Endothelial cell of umbilical vein (primary cell): ENCODE results near the gene ADIPOR2. TPM values are rescaled to one million over a fixed set of nuclear protein-coding genes. Genes with fewer than 3 reads are reported as not detected.

ENCODE experiments used
- BruUV-seq: library from RNA; stranded (reverse); fragments of 400-500 nt; replicated peaks from 2 replicates; lab custom pipeline; 2021; lab: Mats Ljungman, UMichigan
- CTCF ChIA-PET: fragments of 300-600, 350-600 bp; sonication (Branson Sonifier 250); formaldehyde crosslinking; loops from one replicate; lab custom pipeline; 2021; ENCODE audit warnings: antibody characterized with exemption, inconsistent platforms; lab: Charles Lee
- POLR2A ChIA-PET: fragments of 300-600, 350-600 bp; sonication (Branson Sonifier 250); formaldehyde crosslinking; loops from one replicate; lab custom pipeline; 2021; ENCODE audit warnings: antibody characterized with exemption, inconsistent platforms; lab: Charles Lee
- DNase-seq: peaks from one replicate; pipeline ENCODE4 v3.0.0-alpha.2; 2011; ENCODE audit warnings: low read depth, low spot score
- FAIRE-seq: peaks from 2 replicates; lab custom pipeline; 2011; peaks lifted over from hg19 to GRCh38; lab: Jason Lieb, UNC
- H2AFZ ChIP-seq: 2 replicates; pipeline ENCODE4 v1.6.0; 2012; ENCODE audit warnings: low read depth, low read length, control low read depth, inconsistent platforms
- H3K27ac ChIP-seq: 2 replicates; pipeline ENCODE4 v1.5.1; 2011; ENCODE audit warnings: low read depth, mild to moderate bottlenecking, control low read depth, low read length, moderate library complexity; ENCODE audit not compliant: insufficient read depth
- H3K27me3 ChIP-seq, 2 experiments: 2 replicates each; pipeline versions ENCODE4 v1.6.0 to v1.6.1; 2011; ENCODE audit warnings: low read length in 2 of 2, mixed read lengths in 1 of 2; ENCODE audit not compliant: control insufficient read depth in 2 of 2, insufficient read depth in 2 of 2
- H3K36me3 ChIP-seq, 2 experiments: 2 replicates in 1 of 2; 3 replicates in 1 of 2; pipeline ENCODE4 v1.5.1; 2011; ENCODE audit warnings: low read length in 2 of 2, mild to moderate bottlenecking in 1 of 2, moderate library complexity in 1 of 2; ENCODE audit not compliant: control insufficient read depth in 2 of 2, insufficient read depth in 2 of 2; ENCODE audit errors: extremely low read depth in 1 of 2
- H3K4me1 ChIP-seq: 3 replicates; pipeline ENCODE4 v1.5.1; 2011; ENCODE audit warnings: mild to moderate bottlenecking, low read length; ENCODE audit not compliant: control insufficient read depth, insufficient read depth; ENCODE audit errors: extremely low read depth
- H3K4me2 ChIP-seq: 2 replicates; pipeline ENCODE4 v1.6.1; 2011; ENCODE audit warnings: low read length, control low read depth, mixed read lengths; ENCODE audit not compliant: insufficient read depth
- H3K4me3 ChIP-seq, 3 experiments: fragments of 200-600 bp in 1 of 3; sonication (generic), shearing (Covaris generic) in 1 of 3; replicated peaks in 1 of 3; 2 replicates each; pipeline ENCODE4 v1.5.1; 2011 to 2016; ENCODE audit warnings: control low read depth in 3 of 3, low read length in 3 of 3, mild to moderate bottlenecking in 2 of 3, inconsistent platforms in 1 of 3, low read depth in 1 of 3, moderate library complexity in 1 of 3; ENCODE audit not compliant: insufficient read depth in 1 of 3
- H3K79me2 ChIP-seq: 2 replicates; pipeline ENCODE4 v1.6.0; 2012; ENCODE audit warnings: low read length, inconsistent platforms; ENCODE audit not compliant: control insufficient read depth, insufficient read depth
- H3K9ac ChIP-seq: replicated peaks from 2 replicates; pipeline ENCODE3; 2011; ENCODE audit warnings: low read length, control low read depth; ENCODE audit not compliant: insufficient read depth; ENCODE audit errors: extremely low read depth
- H3K9me1 ChIP-seq: replicated peaks from 3 replicates; pipeline ENCODE4 v1.6.0; 2011; ENCODE audit warnings: mild to moderate bottlenecking, low read length; ENCODE audit not compliant: control insufficient read depth, insufficient read depth; ENCODE audit errors: extremely low read depth
- H3K9me3 ChIP-seq: replicated peaks from 2 replicates; pipeline ENCODE4 v1.5.1; 2012; ENCODE audit warnings: low read length, inconsistent platforms; ENCODE audit not compliant: control insufficient read depth, insufficient read depth
- H4K20me1 ChIP-seq: replicated peaks from 2 replicates; pipeline ENCODE3; 2011; ENCODE audit warnings: mild to moderate bottlenecking, low read length; ENCODE audit not compliant: control insufficient read depth, insufficient read depth; ENCODE audit errors: extremely low read depth
- CTCF ChIP-seq, 2 donors: IDR thresholded peaks; 1 replicate in 1 of 2; 2 replicates in 1 of 2; pipeline ENCODE4 v1.5.1; 2011; ENCODE audit warnings: low read length in 2 of 2, mild to moderate bottlenecking in 2 of 2, moderate library complexity in 2 of 2, control low read depth in 1 of 2, inconsistent platforms in 1 of 2, low read depth in 1 of 2; ENCODE audit not compliant: insufficient read depth in 1 of 2; ENCODE audit errors: extremely low read depth in 1 of 2
- EZH2 ChIP-seq: IDR thresholded peaks from 2 replicates; pipeline ENCODE4 v1.6.1; 2012; ENCODE audit warnings: borderline replicate concordance, low read depth, mild to moderate bottlenecking, moderate library complexity, low read length, inconsistent platforms; ENCODE audit not compliant: severe bottlenecking
- FOS ChIP-seq: IDR thresholded peaks from 2 replicates; pipeline ENCODE4 v1.6.1; 2011; ENCODE audit warnings: mild to moderate bottlenecking, low read length, moderate library complexity, borderline replicate concordance; ENCODE audit not compliant: insufficient read depth
- GATA2 ChIP-seq: IDR thresholded peaks from 2 replicates; pipeline ENCODE4 v1.7.0; 2011; ENCODE audit warnings: low read depth, mild to moderate bottlenecking, moderate library complexity, mixed read lengths, low read length; ENCODE audit not compliant: insufficient read length, insufficient read depth
- JUN ChIP-seq: IDR thresholded peaks from 2 replicates; pipeline ENCODE4 v1.6.1; 2011; ENCODE audit warnings: borderline replicate concordance, low read depth; ENCODE audit not compliant: insufficient read length, insufficient read depth
- MAX ChIP-seq: IDR thresholded peaks from 2 replicates; pipeline ENCODE4 v1.6.1; 2011; ENCODE audit not compliant: insufficient read depth, insufficient read length
- MYC ChIP-seq: IDR thresholded peaks from one replicate; pipeline ENCODE4 v1.6.1; 2011; ENCODE audit warnings: mild to moderate bottlenecking, low read depth, low read length
- POLR2A ChIP-seq: IDR thresholded peaks from 2 replicates; pipeline ENCODE4 v1.6.1; 2012; ENCODE audit warnings: low read depth, mild to moderate bottlenecking, control low read depth, low read length
- POLR2AphosphoS5 ChIP-seq: IDR thresholded peaks from 2 replicates; pipeline ENCODE4 v1.6.1; 2012; ENCODE audit warnings: low read depth, mild to moderate bottlenecking, control low read depth, low read length, moderate library complexity; ENCODE audit not compliant: insufficient read depth
- dilution Hi-C: fragments of 300-500 bp; cut with MboI; formaldehyde crosslinking; loops from one replicate; pipeline ENCODE4 v1.15.0; 2019; ENCODE audit warnings: low sequenced_read_pairs; ENCODE audit not compliant: extremely low pct_ligation_motif_present
- intact Hi-C: fragments of 100-400 bp; cut with micrococcal nuclease; formaldehyde crosslinking; loops from one replicate; pipeline ENCODE4 v1.10.0; 2022
- polyA plus RNA-seq, 4 experiments: library from polyadenylated mRNA; depleted of rRNA in 3 of 4; stranded (reverse) in 3 of 4; unstranded in 1 of 4; fragments of >200 nt; gene quantifications; 2 replicates each; pipeline versions ENCODE4 v1.2.1 to v1.2.3, GENCODE V29; 2011 to 2012; ENCODE audit warnings: missing spikeins in 1 of 4
- total RNA-seq: library from RNA; stranded (reverse); gene quantifications from 2 replicates; pipeline ENCODE4 v1.2.3, GENCODE V29; 2021

The ADIPOR2 gene
- total and polyA plus RNA-seq, 2 donors (not counting 3 experiments of a cell fraction or from before 2014, with no cell fraction given): 22.5 to 57.3 TPM

GRCh38 chr12:1737652-1738286, 46.9 kb downstream of the ADIPOR2 start:
- no peak for DNase-seq
- TF ChIP-seq CTCF (IDR thresholded peaks at IDR 0.05; ENCODE audit: extremely low read depth in 1 of 2, insufficient read depth in 1 of 2, low read depth in 1 of 2, low read length in 2 of 2) (no peak), POLR2AphosphoS5 (no peak), POLR2A (no peak)
- POLR2A ChIA-PET: interaction anchor here (0.7 kb wide), 1 partner anchor 37 kb away, joined by 7 read pairs; no protein-coding TSS in a partner anchor
- no TSS peak for BruUV-seq
- no peak overlapping the region for H2AFZ ChIP-seq
- no peak overlapping the region for H3K4me2 ChIP-seq
- intact Hi-C loops (no loop called here), dilution Hi-C loops (no loop called here)
- no peaks in the 10 kb centered on the region for H3K27me3 ChIP-seq
- H3K36me3 ChIP-seq: no peaks in the 10 kb centered on the region
- H3K9me3 ChIP-seq: no peaks in the 10 kb centered on the region
- no peaks in the 10 kb centered on the region for H3K9me1 ChIP-seq
- H3K4me3 ChIP-seq: no peak overlapping the region
- CTCF ChIA-PET: interaction anchor here (1.2 kb wide), 1 partner anchor 202 kb away, joined by 3 read pairs; no protein-coding TSS in a partner anchor
- H3K4me1 ChIP-seq: peaks cover 5% of the 10 kb centered on the region
- FAIRE-seq: no peak
- no peaks in the 10 kb centered on the region for H4K20me1 ChIP-seq
- H3K79me2 ChIP-seq: peaks cover 45% of the 10 kb centered on the region
- H3K27ac ChIP-seq: no peak overlapping the region
- H3K9ac ChIP-seq: no peak overlapping the region

DNA sequence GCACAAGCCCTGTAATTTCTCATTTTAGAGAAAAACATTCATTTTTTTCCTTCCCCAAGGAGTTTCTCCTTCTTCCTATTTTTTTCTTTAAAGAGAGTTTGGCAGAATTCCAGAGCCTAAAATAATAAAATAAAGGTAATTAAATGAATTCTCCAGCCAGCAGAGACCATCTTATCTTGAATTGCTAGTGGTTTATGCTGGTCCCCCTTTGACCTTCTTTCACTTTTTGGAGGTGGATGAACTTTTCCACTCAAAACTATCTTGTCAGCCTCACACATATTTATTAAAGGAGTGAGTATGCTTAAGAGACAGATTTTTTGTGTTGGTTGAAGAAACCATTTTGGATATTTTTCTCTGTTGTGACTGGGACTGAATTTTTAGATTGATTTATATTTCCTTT, 47.6 kb downstream of the ADIPOR2 start:
- CTCF ChIA-PET: interaction anchor here (1.2 kb wide), 1 partner anchor 202 kb away, joined by 3 read pairs; no protein-coding TSS in a partner anchor

More for the DNA sequence above, 47.6 kb downstream of the ADIPOR2 start:
- H3K9ac ChIP-seq: no peak overlapping the region
- H3K9me1 ChIP-seq: no peaks in the 10 kb centered on the region
- H3K36me3 ChIP-seq: no peaks in the 10 kb centered on the region
- H3K4me3 ChIP-seq: no peak overlapping the region
- FAIRE-seq (no peak), DNase-seq (peak; percentile 66)
- no peak overlapping the region for H2AFZ ChIP-seq
- dilution Hi-C loops: no loop called here
- H3K4me2 ChIP-seq: no peak overlapping the region
- H3K27ac ChIP-seq: no peak overlapping the region
- BruUV-seq: no TSS peak
- peaks cover 43% of the 10 kb centered on the region for H3K79me2 ChIP-seq
- no peak for TF ChIP-seq GATA2
- no peak for TF ChIP-seq POLR2AphosphoS5
- TF ChIP-seq JUN: no peak
- TF ChIP-seq MAX: no peak
- no peak for TF ChIP-seq MYC
- TF ChIP-seq EZH2: no peak
- no peak for TF ChIP-seq POLR2A
- TF ChIP-seq FOS: no peak
- no peak for TF ChIP-seq CTCF (IDR thresholded peaks at IDR 0.05; ENCODE audit: extremely low read depth in 1 of 2, insufficient read depth in 1 of 2, low read depth in 1 of 2, low read length in 2 of 2)
- H3K27me3 ChIP-seq: no peaks in the 10 kb centered on the region
- H3K9me3 ChIP-seq: no peaks in the 10 kb centered on the region
- peaks cover 5% of the 10 kb centered on the region for H3K4me1 ChIP-seq
- POLR2A ChIA-PET: no interaction called here
- no peaks in the 10 kb centered on the region for H4K20me1 ChIP-seq
- intact Hi-C loops: no loop called here
